Spinal cord (tissue), 10 donors: ENCODE data around the gene TBC1D26. TPM values are rescaled to one million over a fixed set of nuclear protein-coding genes. Genes with fewer than 3 reads are reported as not detected.
A peak's percentile ranks its signal among the peaks of the same experiment; 100 is the strongest.
"Not testable (repeated sequence)": the region's sequence is repeated elsewhere in the genome, so short reads cannot be mapped to it uniquely, and the experiment has no call there.

Experiments
- DNase-seq, 6 donors: peaks; one replicate each; pipeline versions ENCODE4 v3.0.0 to v3.0.0-alpha.2; 2013 to 2015; ENCODE audit warnings: low spot score in 6 of 6, low read depth in 4 of 6
- H3K27ac ChIP-seq: one replicate; pipeline ENCODE4 v1.5.1; 2013; ENCODE audit warnings: low read depth, low read length, control low read depth
- H3K27me3 ChIP-seq: one replicate; pipeline ENCODE4 v1.6.1; 2013; ENCODE audit warnings: low read length; ENCODE audit not compliant: control insufficient read depth, insufficient read depth
- H3K36me3 ChIP-seq: one replicate; pipeline ENCODE4 v1.6.1; 2013; ENCODE audit warnings: low read length; ENCODE audit not compliant: control insufficient read depth, insufficient read depth
- H3K4me1 ChIP-seq: one replicate; pipeline ENCODE4 v1.6.1; 2013; ENCODE audit warnings: low read length; ENCODE audit not compliant: control insufficient read depth, insufficient read depth
- H3K4me3 ChIP-seq: one replicate; pipeline ENCODE4 v1.5.1; 2013; ENCODE audit warnings: low read depth, low read length, control low read depth
- H3K9me3 ChIP-seq: one replicate; pipeline ENCODE4 v1.6.1; 2013; ENCODE audit warnings: low read length; ENCODE audit not compliant: control insufficient read depth, insufficient read depth
- WGBS: methylation state at CpG from one replicate; pipeline ENCODE4 v1.1.5; 2013; ENCODE audit warnings: missing lambda C conversion rate; ENCODE audit not compliant: insufficient coverage; 5-methylcytosine and 5-hydroxymethylcytosine counted together
- long read RNA-seq, 4 donors: transcript quantifications; one replicate each; lab custom pipeline, GENCODE V29; 2026
- polyA plus RNA-seq, 2 donors: library from polyadenylated mRNA; unstranded; fragments of 120-200 nt; gene quantifications; one replicate each; pipeline ENCODE4 v1.2.1, GENCODE V29; 2013; ENCODE audit not compliant: insufficient read length in 2 of 2
- total RNA-seq, 2 donors: library from RNA; depleted of rRNA in 1 of 2; stranded (reverse); fragments of 120-200 nt in 1 of 2; fragments of >200 nt in 1 of 2; gene quantifications; one replicate each; pipeline versions ENCODE4 v1.2.3 to v1.2.4, GENCODE V29; 2013 to 2014
- donor health status: healthy.

Gene TBC1D26
- total RNA-seq, result under 1 TPM; 0.20 to 0.61 TPM
- polyA plus RNA-seq, result under 1 TPM; 0.24 to 0.41 TPM
- long read RNA-seq, donor 1, result 0 reads
- long read RNA-seq, donor 2, result 0 reads
- long read RNA-seq, donor 3, result 0 reads
- long read RNA-seq, donor 4, result 0 reads

GRCh38 chr17:15731900-15732299 lies at the start of gene TBC1D26:
Gene TBC1D26, plus strand, starts transcription at chr17:15732283. Its CDS starts 3,066 bp downstream, at chr17:15735349.
- H3K9me3 ChIP-seq, H3K4me1 ChIP-seq, H3K36me3 ChIP-seq, H3K27ac ChIP-seq, H3K27me3 ChIP-seq, H3K4me3 ChIP-seq, DNase-seq: not testable (repeated sequence)
- WGBS, result 67% methylated on average over 4 of the region's 10 CpGs

GRCh38 chr17:15683135-15683534 lies 48.9 kb upstream of the TBC1D26 start:
- not testable (repeated sequence) for H3K27me3 ChIP-seq, H3K4me3 ChIP-seq, H3K36me3 ChIP-seq, H3K9me3 ChIP-seq, H3K4me1 ChIP-seq, H3K27ac ChIP-seq, DNase-seq
- 100% methylated on average over 1 of the region's 3 CpGs for WGBS

- not testable (repeated sequence) for H3K36me3 ChIP-seq, H3K27ac ChIP-seq, H3K27me3 ChIP-seq, H3K4me1 ChIP-seq, H3K9me3 ChIP-seq
- H3K4me3 ChIP-seq, result peak within 1 kb of the TSS; percentile 71
- peak; percentile 38 to 93 (median 58) for DNase-seq
- WGBS, result 4% methylated on average over 12 of the region's 35 CpGs
Observed at GRCh38 chr17:15683824-15684478, 48.1 kb upstream of the TBC1D26 start, which contains the start of gene TRIM16. Gene TRIM16, minus strand, starts transcription at chr17:15684311. Its CDS starts 32,702 bp downstream, at chr17:15651609.

GRCh38 chr17:15687494-15687893 lies 44.6 kb upstream of the TBC1D26 start:
- not testable (repeated sequence) for H3K9me3 ChIP-seq, H3K27ac ChIP-seq, H3K27me3 ChIP-seq, H3K4me1 ChIP-seq, H3K36me3 ChIP-seq, H3K4me3 ChIP-seq, DNase-seq
- no CpG with 5 or more reads among the region's 1 CpG for WGBS

- not testable (repeated sequence) for H3K27me3 ChIP-seq, H3K36me3 ChIP-seq, H3K9me3 ChIP-seq, H3K4me1 ChIP-seq
- H3K4me3 ChIP-seq, result peak overlapping the region; percentile 56
- H3K27ac ChIP-seq, result peak overlapping the region; percentile 33
- peak in 2 of 6 donors; percentile 36 to 61 for DNase-seq
- WGBS, result no CpG with 5 or more reads among the region's 3 CpGs
Observed at GRCh38 chr17:15698967-15699366, 33.1 kb upstream of the TBC1D26 start.

GRCh38 chr17:15699413-15699924 lies 32.6 kb upstream of the TBC1D26 start, which contains the start of gene ZNF286A:
Gene ZNF286A, plus strand, starts transcription at chr17:15699752. Its CDS starts 578 bp downstream, at chr17:15700330.
- not testable (repeated sequence) for H3K9me3 ChIP-seq, H3K4me1 ChIP-seq, H3K27me3 ChIP-seq, H3K36me3 ChIP-seq
- Histone ChIP-seq H3K27ac (peak within 1 kb of the TSS; percentile 47), H3K4me3 (peak within 1 kb of the TSS; percentile 56)
- WGBS, result 0% methylated on average over 24 of the region's 44 CpGs
- peak; percentile 95 to 100 (median 99) for DNase-seq

GRCh38 chr17:15699937-15700336 lies 32.1 kb upstream of the TBC1D26 start:
- Histone ChIP-seq H3K27ac (peak overlapping the region; percentile 47), H3K4me3 (peak overlapping the region; percentile 56)
- H3K27me3 ChIP-seq, H3K4me1 ChIP-seq, H3K9me3 ChIP-seq, H3K36me3 ChIP-seq, DNase-seq: not testable (repeated sequence)
- WGBS, result 0% methylated on average over 7 of the region's 21 CpGs

GRCh38 chr17:15704239-15704638 lies 27.8 kb upstream of the TBC1D26 start:
- H3K36me3 ChIP-seq, result peaks cover 20% of the 10 kb centered on the region
- not testable (repeated sequence) for H3K9me3 ChIP-seq, DNase-seq, H3K27ac ChIP-seq, H3K4me1 ChIP-seq, H3K27me3 ChIP-seq, H3K4me3 ChIP-seq
- WGBS, result 97% methylated on average over 5 of the region's 33 CpGs

GRCh38 chr17:15704813-15705212 lies 27.3 kb upstream of the TBC1D26 start:
- not testable (repeated sequence) for H3K4me3 ChIP-seq, H3K27ac ChIP-seq, DNase-seq, H3K4me1 ChIP-seq, H3K27me3 ChIP-seq, H3K9me3 ChIP-seq
- 98% methylated on average over 17 of the region's 32 CpGs for WGBS
- H3K36me3 ChIP-seq, result peaks cover 20% of the 10 kb centered on the region

GRCh38 chr17:15708879-15709278 lies 23.2 kb upstream of the TBC1D26 start:
- H3K4me1 ChIP-seq, H3K9me3 ChIP-seq, H3K27ac ChIP-seq, DNase-seq, H3K4me3 ChIP-seq, H3K27me3 ChIP-seq: not testable (repeated sequence)
- H3K36me3 ChIP-seq, result peaks cover 16% of the 10 kb centered on the region
- no CpG with 5 or more reads among the region's 3 CpGs for WGBS
